Epithelial cell of proximal tubule (primary cell): ENCODE measurements around the gene PTGES3. TPM values are rescaled to one million over a fixed set of nuclear protein-coding genes. Genes with fewer than 3 reads are reported as not detected.

ENCODE experiments used
- DNase-seq: peaks from one replicate; pipeline ENCODE4 v3.0.0-alpha.2; 2011; ENCODE audit warnings: low read depth
- H3K4me3 ChIP-seq: 2 replicates; pipeline ENCODE4 v1.5.1; 2011; ENCODE audit warnings: low read depth, mild to moderate bottlenecking, low read length
- CTCF ChIP-seq: conservative IDR thresholded peaks from 2 replicates; pipeline ENCODE4 v1.5.1; 2012; ENCODE audit warnings: low read depth, mild to moderate bottlenecking, low read length
- total RNA-seq: library from RNA; depleted of rRNA; stranded (reverse); fragments of >200 nt; gene quantifications from 2 replicates; pipeline ENCODE4 v1.2.3, GENCODE V29; 2015

The PTGES3 gene
- total RNA-seq, 1 donor from 2014 or later, result 110 TPM

- no peak for TF ChIP-seq CTCF
- peak; percentile 59 for DNase-seq
- H3K4me3 ChIP-seq, result peak overlapping the region; percentile 65
Measured at GRCh38 chr12:56723889-56724700, 36.0 kb upstream of the PTGES3 start.

- TF ChIP-seq CTCF, result no peak
- DNase-seq, result no peak
- H3K4me3 ChIP-seq, result peak overlapping the region; percentile 65
Measured at GRCh38 chr12:56723352-56723751, 35.3 kb upstream of the PTGES3 start.

DNA sequence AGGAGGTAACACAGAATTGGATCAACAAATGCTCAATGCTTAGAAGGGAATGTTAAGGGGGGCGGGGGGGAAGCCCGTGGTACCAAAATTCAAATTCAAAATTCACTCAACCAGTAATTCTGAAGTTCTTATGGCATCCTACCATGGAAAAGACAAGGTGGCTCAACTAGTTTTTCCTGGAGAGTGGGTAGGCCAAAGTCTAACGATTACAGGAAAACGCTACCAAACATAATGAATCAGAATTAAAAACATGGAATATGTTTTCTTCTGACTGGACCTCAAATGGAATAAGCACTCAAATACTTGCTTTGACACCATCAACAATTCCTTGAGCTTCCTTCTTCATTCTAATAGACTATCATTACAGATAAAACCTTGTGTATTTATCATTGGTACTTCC, 34.7 kb upstream of the PTGES3 start:
- H3K4me3 ChIP-seq, result peak overlapping the region; percentile 65
- DNase-seq, result no peak
- TF ChIP-seq CTCF, result no peak

GRCh38 chr12:56721721-56722120, 33.6 kb upstream of the PTGES3 start:
- no peak for TF ChIP-seq CTCF
- no peak for DNase-seq
- H3K4me3 ChIP-seq, result peak overlapping the region; percentile 65

DNA sequence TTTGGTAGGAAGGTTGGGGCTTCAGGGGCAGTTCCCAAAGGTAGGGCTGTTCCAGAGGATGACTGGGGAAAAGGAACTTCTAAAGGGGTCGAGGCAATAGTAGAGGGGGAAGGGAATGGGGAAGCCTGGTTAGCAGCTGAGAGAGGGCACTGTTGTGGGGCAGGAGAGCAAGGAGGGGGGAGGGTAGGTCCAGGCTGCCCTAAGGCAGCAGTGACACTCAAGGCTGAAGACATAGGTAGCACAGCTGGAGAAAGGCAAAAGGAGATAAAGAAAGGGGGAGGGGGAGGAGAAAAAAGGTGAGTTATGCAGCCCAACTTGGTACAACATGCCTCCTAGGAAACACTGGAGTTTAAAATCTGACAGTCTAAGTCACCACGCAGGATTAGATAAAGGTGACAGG, 33.1 kb upstream of the PTGES3 start:
- no peak for DNase-seq
- no peak for TF ChIP-seq CTCF
- H3K4me3 ChIP-seq, result no peak overlapping the region

- DNase-seq, result no peak
- H3K4me3 ChIP-seq, result no peak overlapping the region
- TF ChIP-seq CTCF, result no peak
Measured at GRCh38 chr12:56720731-56721151, 32.7 kb upstream of the PTGES3 start.

DNA sequence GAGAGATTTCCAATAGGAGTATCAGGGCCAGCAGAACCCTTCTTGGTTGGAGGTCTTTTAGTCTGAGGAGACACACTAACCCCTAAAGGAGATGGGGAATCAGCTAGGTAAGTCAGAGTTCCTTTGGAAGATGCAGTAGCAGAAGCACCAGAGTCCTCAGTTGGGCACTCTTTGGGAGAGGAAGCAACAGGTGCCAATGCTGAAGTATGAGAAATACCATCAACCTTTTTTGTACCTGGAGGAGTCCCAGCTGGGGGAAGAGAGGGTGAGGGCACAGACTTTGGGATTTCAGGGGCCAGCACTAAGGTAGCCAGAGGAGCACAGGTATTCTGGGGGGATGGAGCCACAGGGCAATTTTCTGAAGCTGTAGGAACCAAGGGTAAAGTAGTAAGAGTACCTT, 31.0 kb upstream of the PTGES3 start:
- H3K4me3 ChIP-seq, result no peak overlapping the region
- TF ChIP-seq CTCF, result no peak
- no peak for DNase-seq
